Neuronal stem cell (in vitro differentiated cells): ENCODE results near the gene FARS2.

Experiments
- DNase-seq: peaks from one replicate; pipeline ENCODE4 v3.0.0-alpha.2; 2013; ENCODE audit warnings: low spot score
- H2AFZ ChIP-seq: one replicate; pipeline ENCODE4 v1.6.1; 2013; ENCODE audit warnings: mild to moderate bottlenecking, low read length, inconsistent platforms
- H2AK5ac ChIP-seq: 2 replicates; pipeline ENCODE4 v1.6.1; 2013; ENCODE audit warnings: low read depth, mild to moderate bottlenecking, inconsistent platforms, low read length, moderate library complexity, mixed read lengths
- H2BK120ac ChIP-seq: 2 replicates; pipeline ENCODE4 v1.6.1; 2013; ENCODE audit warnings: low read depth, mild to moderate bottlenecking, inconsistent platforms, low read length, moderate library complexity, mixed read lengths
- H2BK12ac ChIP-seq: one replicate; pipeline ENCODE4 v1.6.1; 2013; ENCODE audit warnings: low read length, inconsistent platforms
- H2BK15ac ChIP-seq: 2 replicates; pipeline ENCODE4 v1.6.1; 2013; ENCODE audit warnings: mild to moderate bottlenecking, low read length, inconsistent platforms, mixed read lengths
- H2BK5ac ChIP-seq: one replicate; pipeline ENCODE4 v1.6.1; 2013; ENCODE audit warnings: inconsistent platforms, mild to moderate bottlenecking, low read length, moderate library complexity
- H3K14ac ChIP-seq: one replicate; pipeline ENCODE4 v1.6.1; 2013; ENCODE audit warnings: low read length, inconsistent platforms
- H3K18ac ChIP-seq: 2 replicates; pipeline ENCODE4 v1.6.1; 2013; ENCODE audit warnings: low read length, inconsistent platforms
- H3K23ac ChIP-seq: 2 replicates; pipeline ENCODE4 v1.6.1; 2013; ENCODE audit warnings: low read depth, mild to moderate bottlenecking, mixed read lengths, low read length, inconsistent platforms; ENCODE audit not compliant: poor library complexity
- H3K27ac ChIP-seq: replicated peaks from 3 replicates; pipeline ENCODE4 v1.5.1; 2013; ENCODE audit warnings: low read length, inconsistent platforms
- H3K27me3 ChIP-seq, 3 experiments: 2 replicates each; pipeline ENCODE4 v1.6.1; 2013; ENCODE audit warnings: low read length in 3 of 3, mild to moderate bottlenecking in 2 of 3, inconsistent platforms in 1 of 3, low read depth in 1 of 3, mixed read lengths in 1 of 3, moderate library complexity in 1 of 3; ENCODE audit not compliant: control insufficient read depth in 3 of 3, insufficient read depth in 3 of 3
- H3K36me3 ChIP-seq, 2 donors: replicated peaks in 1 of 2; 2 replicates each; pipeline ENCODE4 v1.6.1; 2013; ENCODE audit warnings: low read length in 2 of 2; ENCODE audit not compliant: control insufficient read depth in 2 of 2, insufficient read depth in 2 of 2
- H3K4ac ChIP-seq: 2 replicates; pipeline ENCODE4 v1.6.1; 2013; ENCODE audit warnings: inconsistent platforms, mild to moderate bottlenecking, low read length, moderate library complexity
- H3K4me1 ChIP-seq, 2 donors: 1 replicate in 1 of 2; 2 replicates in 1 of 2; pipeline ENCODE4 v1.6.1; 2013; ENCODE audit warnings: low read length in 2 of 2, low read depth in 1 of 2; ENCODE audit not compliant: control insufficient read depth in 2 of 2, insufficient read depth in 1 of 2
- H3K4me2 ChIP-seq: one replicate; pipeline ENCODE4 v1.6.1; 2013; ENCODE audit warnings: mild to moderate bottlenecking, low read length, inconsistent platforms; ENCODE audit not compliant: insufficient read depth, poor library complexity, severe bottlenecking
- H3K4me3 ChIP-seq, 2 donors: 2 replicates each; pipeline ENCODE4 v1.5.1; 2013; ENCODE audit warnings: low read length in 2 of 2, mild to moderate bottlenecking in 2 of 2, inconsistent platforms in 1 of 2, moderate library complexity in 1 of 2
- H3K79me1 ChIP-seq: one replicate; pipeline ENCODE4 v1.6.1; 2013; ENCODE audit warnings: low read depth, mild to moderate bottlenecking, inconsistent platforms, low read length, moderate library complexity
- H3K9ac ChIP-seq: one replicate; pipeline ENCODE4 v1.6.1; 2013; ENCODE audit warnings: mild to moderate bottlenecking, low read depth, low read length, inconsistent platforms; ENCODE audit not compliant: poor library complexity
- H3K9me3 ChIP-seq, 2 donors: replicated peaks in 1 of 2; 2 replicates each; pipeline versions ENCODE3 to v1.6.1; 2013; ENCODE audit warnings: low read length in 2 of 2, mild to moderate bottlenecking in 2 of 2, inconsistent platforms in 1 of 2, low read depth in 1 of 2, mixed read lengths in 1 of 2, moderate library complexity in 1 of 2; ENCODE audit not compliant: control insufficient read depth in 2 of 2, insufficient read depth in 1 of 2
- H4K8ac ChIP-seq: one replicate; pipeline ENCODE4 v1.6.1; 2013; ENCODE audit warnings: low read depth, mild to moderate bottlenecking, inconsistent platforms, low read length, moderate library complexity
- H4K91ac ChIP-seq: one replicate; pipeline ENCODE4 v1.6.1; 2013; ENCODE audit warnings: low read length, low read depth, mild to moderate bottlenecking, inconsistent platforms; ENCODE audit not compliant: poor library complexity
- WGBS, 2 donors: extraction: QIAGEN DNeasy Blood & Tissue Kit; methylation state at CpG; one replicate each; pipeline ENCODE4 v1.1.7; 2013; ENCODE audit warnings: missing lambda C conversion rate in 2 of 2, mixed read lengths in 1 of 2; ENCODE audit not compliant: insufficient read length in 2 of 2, insufficient replicate concordance in 1 of 2; ENCODE audit errors: extremely low coverage in 2 of 2; 5-methylcytosine and 5-hydroxymethylcytosine counted together

Gene FARS2

DNA sequence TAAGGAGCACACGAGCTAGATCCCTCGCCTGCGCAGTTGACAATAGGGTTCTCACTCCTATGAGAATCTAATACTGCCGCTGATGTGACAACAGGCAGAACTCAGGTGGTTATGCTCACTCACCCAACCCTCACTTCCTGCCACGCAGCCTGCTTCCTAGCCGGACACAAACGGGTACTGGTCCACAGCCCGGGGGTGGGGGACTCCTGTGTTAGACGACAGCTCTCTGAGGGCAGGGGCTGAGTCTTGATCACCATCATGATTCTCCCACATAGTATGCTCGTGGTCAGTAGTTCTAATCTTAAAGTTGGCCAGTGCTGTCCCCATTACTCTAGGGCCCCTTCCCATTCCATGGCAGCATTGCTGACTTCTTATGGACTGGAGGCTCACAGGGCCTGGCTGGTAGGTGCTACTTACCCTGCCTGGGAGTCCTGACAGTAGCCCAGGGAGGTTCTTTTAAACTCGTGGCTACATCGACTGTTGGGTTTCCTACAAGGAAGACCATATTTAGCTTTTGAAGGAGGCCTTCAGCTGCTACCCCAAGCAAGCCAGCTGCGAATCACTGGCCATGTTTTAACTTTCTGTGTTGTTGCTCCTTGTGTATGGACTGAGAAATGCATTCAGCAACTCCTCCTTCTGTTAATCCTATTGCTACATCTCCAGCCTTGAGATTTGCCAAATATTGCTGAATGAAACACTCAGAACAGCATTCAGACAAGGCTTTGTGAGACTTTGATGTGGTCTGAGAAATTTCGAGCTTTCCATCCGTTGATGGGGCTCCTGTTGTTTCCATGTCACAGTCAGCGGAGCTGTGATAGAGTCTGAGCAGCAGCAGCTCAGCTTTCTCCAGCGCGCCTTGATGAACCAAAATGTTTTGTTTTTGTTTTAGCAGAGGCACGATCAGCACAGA is 445.1 kb downstream of the FARS2 start:
- no peak overlapping the region for H2BK5ac ChIP-seq
- H3K4ac ChIP-seq: no peak overlapping the region
- H3K18ac ChIP-seq: no peak overlapping the region
- H3K9ac ChIP-seq: no peak overlapping the region
- no peak for DNase-seq
- no peak overlapping the region for H3K23ac ChIP-seq
- no peaks in the 10 kb centered on the region for H3K27me3 ChIP-seq
- no peak overlapping the region for H2AFZ ChIP-seq
- H3K9me3 ChIP-seq: no peaks in the 10 kb centered on the region
- H3K27ac ChIP-seq: no peak overlapping the region
- H4K8ac ChIP-seq: no peak overlapping the region
- H2BK15ac ChIP-seq: no peak overlapping the region
- H3K36me3 ChIP-seq: no peaks in the 10 kb centered on the region
- H3K14ac ChIP-seq: no peak overlapping the region
- no CpG with 5 or more reads among the region's 19 CpGs for WGBS, 2 donors
- no peak overlapping the region for H2BK12ac ChIP-seq
- peaks cover 0 to 2% of the 10 kb centered on the region in 2 donors for H3K4me1 ChIP-seq
- H3K4me3 ChIP-seq: no peak overlapping the region
- no peak overlapping the region for H3K4me2 ChIP-seq
- H2AK5ac ChIP-seq: no peak overlapping the region
- no peaks in the 10 kb centered on the region for H3K79me1 ChIP-seq
- H4K91ac ChIP-seq: no peak overlapping the region
- no peak overlapping the region for H2BK120ac ChIP-seq

DNA sequence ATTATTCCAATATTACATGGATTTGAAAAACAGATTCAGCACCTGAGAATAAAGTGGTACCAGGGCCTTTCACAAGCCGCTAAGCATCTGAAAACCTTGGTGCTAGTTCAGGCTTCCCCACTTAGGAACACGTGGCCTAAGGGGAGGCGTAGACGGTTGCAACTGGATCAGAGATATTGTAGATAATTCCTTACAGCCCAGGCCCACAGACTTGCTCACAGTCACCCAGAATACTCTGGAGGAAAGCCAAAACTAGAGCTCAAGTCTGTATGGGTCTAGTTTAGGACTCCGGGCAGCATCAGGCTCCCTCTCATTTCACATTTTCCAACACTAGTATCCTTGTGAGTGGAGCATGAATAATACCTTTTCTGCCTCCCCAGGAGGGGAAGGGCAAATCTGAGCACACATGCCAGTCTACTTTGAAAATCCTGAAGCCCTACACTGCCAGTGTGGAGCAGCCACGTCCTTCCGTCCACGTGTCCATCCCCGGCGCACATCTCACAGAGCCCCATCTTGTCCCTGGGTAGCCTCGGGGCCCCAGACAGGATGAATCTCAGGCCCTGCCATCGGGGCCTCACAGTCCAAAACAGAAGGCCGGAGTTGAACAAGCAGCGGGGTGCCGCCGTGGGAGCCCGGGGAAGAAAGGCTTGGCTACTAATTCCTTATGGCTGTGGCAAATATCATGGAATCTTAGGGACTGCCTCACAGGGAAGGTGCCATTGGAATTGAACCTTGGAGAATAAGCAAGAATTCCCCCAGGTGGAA is 446.1 kb downstream of the FARS2 start:
- Histone ChIP-seq H3K27ac (no peak overlapping the region), H3K4ac (no peak overlapping the region), H4K91ac (no peak overlapping the region), H3K36me3 (no peaks in the 10 kb centered on the region), H2AK5ac (no peak overlapping the region), H3K4me2 (no peak overlapping the region), H2BK12ac (no peak overlapping the region), H2BK5ac (no peak overlapping the region), H2BK120ac (no peak overlapping the region), H3K9ac (no peak overlapping the region), H2AFZ (no peak overlapping the region), H3K23ac (no peak overlapping the region), H3K18ac (no peak overlapping the region), H2BK15ac (no peak overlapping the region), H3K4me1 (peaks cover 0 to 3% of the 10 kb centered on the region in 2 donors), H4K8ac (no peak overlapping the region), H3K27me3 (no peaks in the 10 kb centered on the region), H3K14ac (no peak overlapping the region), H3K79me1 (no peaks in the 10 kb centered on the region), H3K4me3 (no peak overlapping the region), H3K9me3 (no peaks in the 10 kb centered on the region)
- WGBS, 2 donors: no CpG with 5 or more reads among the region's 17 CpGs
- DNase-seq: no peak

DNA sequence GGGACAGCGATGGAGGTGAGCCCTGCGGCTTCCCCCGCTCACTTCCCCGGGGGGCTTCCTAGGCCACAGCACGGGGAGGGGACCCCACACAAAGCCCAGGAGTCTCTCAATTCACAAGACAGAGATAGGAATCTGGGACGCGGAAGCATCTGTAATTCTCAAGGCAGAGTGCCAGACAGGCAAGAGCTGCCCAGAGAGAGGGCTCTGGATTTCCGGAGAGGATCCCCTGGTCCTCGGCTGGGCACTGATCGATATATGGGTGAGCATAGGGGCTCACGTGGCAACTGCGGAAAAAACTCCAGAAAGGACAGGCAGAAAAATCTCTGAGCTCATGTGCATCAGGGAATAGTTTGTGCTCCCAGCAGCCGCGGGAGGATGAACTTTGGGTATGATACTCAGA is 449.2 kb downstream of the FARS2 start:
- DNase-seq: no peak
- Histone ChIP-seq H3K4ac (no peak overlapping the region), H2AK5ac (no peak overlapping the region), H2AFZ (no peak overlapping the region), H2BK5ac (no peak overlapping the region), H2BK15ac (no peak overlapping the region), H3K18ac (no peak overlapping the region), H3K14ac (no peak overlapping the region), H3K27ac (no peak overlapping the region), H3K4me3 (no peak overlapping the region), H4K8ac (no peak overlapping the region), H2BK120ac (no peak overlapping the region), H3K9ac (no peak overlapping the region), H3K23ac (no peak overlapping the region), H3K4me1 (peaks cover 0 to 5% of the 10 kb centered on the region in 2 donors), H3K4me2 (no peak overlapping the region), H3K27me3 (no peaks in the 10 kb centered on the region), H4K91ac (no peak overlapping the region), H2BK12ac (no peak overlapping the region), H3K79me1 (no peaks in the 10 kb centered on the region), H3K9me3 (no peaks in the 10 kb centered on the region), H3K36me3 (no peaks in the 10 kb centered on the region)
- WGBS, 2 donors: no CpG with 5 or more reads among the region's 14 CpGs

GRCh38 chr6:5710936-5711335 is 449.6 kb downstream of the FARS2 start:
- H4K8ac ChIP-seq: no peak overlapping the region

More at GRCh38 chr6:5710936-5711335, 449.6 kb downstream of the FARS2 start:
- no peak overlapping the region for H2BK15ac ChIP-seq
- WGBS, 2 donors: no CpG with 5 or more reads among the region's 4 CpGs
- no peak overlapping the region for H2AK5ac ChIP-seq
- no peaks in the 10 kb centered on the region for H3K9me3 ChIP-seq
- no peaks in the 10 kb centered on the region for H3K79me1 ChIP-seq
- H3K14ac ChIP-seq: no peak overlapping the region
- no peaks in the 10 kb centered on the region for H3K27me3 ChIP-seq
- no peak overlapping the region for H2BK5ac ChIP-seq
- no peak overlapping the region for H3K27ac ChIP-seq
- no peak overlapping the region for H3K9ac ChIP-seq
- H3K36me3 ChIP-seq: no peaks in the 10 kb centered on the region
- no peak overlapping the region for H3K23ac ChIP-seq
- no peak overlapping the region for H3K4ac ChIP-seq
- no peak for DNase-seq
- no peak overlapping the region for H2AFZ ChIP-seq
- no peak overlapping the region for H2BK12ac ChIP-seq
- H3K4me1 ChIP-seq: peaks cover 0 to 5% of the 10 kb centered on the region in 2 donors
- H4K91ac ChIP-seq: no peak overlapping the region
- no peak overlapping the region for H3K4me3 ChIP-seq
- H3K18ac ChIP-seq: no peak overlapping the region
- no peak overlapping the region for H3K4me2 ChIP-seq
- H2BK120ac ChIP-seq: no peak overlapping the region
